Measurements from ENCODE around the gene KRTAP23-1.

DNA sequence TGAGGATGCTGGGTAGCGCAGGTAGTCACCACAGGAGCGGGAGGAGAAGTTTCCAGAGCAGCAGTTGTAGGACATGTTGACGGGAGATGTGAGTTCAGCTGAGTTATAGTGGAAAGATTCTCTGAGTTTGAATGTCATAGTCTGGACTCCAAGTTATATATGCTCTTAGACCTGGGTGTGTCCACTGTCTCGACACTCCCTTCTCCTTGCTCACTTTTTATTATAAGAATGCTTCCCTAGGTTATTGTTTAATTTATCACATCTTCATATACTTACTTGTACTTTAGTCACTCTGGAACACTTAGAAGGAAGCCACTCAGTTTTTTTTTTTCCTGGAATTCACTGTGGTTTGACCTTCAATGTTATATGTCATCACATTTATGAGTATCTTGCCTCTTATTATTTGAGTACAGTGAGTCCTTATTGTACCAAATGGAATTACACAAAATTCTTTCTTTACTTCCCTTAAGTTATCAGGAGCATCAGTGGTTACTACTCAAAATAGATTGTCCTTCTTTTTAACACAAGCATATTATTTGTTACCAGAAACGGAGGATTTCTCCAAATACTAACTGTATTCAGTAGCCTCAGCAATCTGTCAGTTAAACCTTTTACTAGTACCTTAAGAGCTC is 23.8 kb upstream of the KRTAP23-1 start, which contains the start of gene KRTAP13-2:
- TF ChIP-seq, protein P1, sequence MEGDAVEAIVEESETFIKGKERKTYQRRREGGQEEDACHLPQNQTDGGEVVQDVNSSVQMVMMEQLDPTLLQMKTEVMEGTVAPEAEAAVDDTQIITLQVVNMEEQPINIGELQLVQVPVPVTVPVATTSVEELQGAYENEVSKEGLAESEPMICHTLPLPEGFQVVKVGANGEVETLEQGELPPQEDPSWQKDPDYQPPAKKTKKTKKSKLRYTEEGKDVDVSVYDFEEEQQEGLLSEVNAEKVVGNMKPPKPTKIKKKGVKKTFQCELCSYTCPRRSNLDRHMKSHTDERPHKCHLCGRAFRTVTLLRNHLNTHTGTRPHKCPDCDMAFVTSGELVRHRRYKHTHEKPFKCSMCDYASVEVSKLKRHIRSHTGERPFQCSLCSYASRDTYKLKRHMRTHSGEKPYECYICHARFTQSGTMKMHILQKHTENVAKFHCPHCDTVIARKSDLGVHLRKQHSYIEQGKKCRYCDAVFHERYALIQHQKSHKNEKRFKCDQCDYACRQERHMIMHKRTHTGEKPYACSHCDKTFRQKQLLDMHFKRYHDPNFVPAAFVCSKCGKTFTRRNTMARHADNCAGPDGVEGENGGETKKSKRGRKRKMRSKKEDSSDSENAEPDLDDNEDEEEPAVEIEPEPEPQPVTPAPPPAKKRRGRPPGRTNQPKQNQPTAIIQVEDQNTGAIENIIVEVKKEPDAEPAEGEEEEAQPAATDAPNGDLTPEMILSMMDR (conservative IDR thresholded peaks at IDR 0.05; ENCODE audit: low read length), result no peak
- no peak for TF ChIP-seq EZH2phosphoT487 (IDR thresholded peaks at IDR 0.05; ENCODE audit: borderline replicate concordance, low read depth, low read length)
